Muscle layer of colon (tissue), 2 donors: ENCODE data around the gene TEAD4.
A peak's percentile ranks its signal among the peaks of the same experiment; 100 is the strongest.

Source experiments
- H3K27ac ChIP-seq: one replicate; pipeline ENCODE4 v1.7.0; 2013; ENCODE audit warnings: low read depth, mild to moderate bottlenecking, low read length, moderate library complexity
- H3K27me3 ChIP-seq, 2 donors: one replicate each; pipeline ENCODE4 v1.7.0; 2013; ENCODE audit warnings: low read length in 2 of 2, mild to moderate bottlenecking in 2 of 2; ENCODE audit not compliant: insufficient read depth in 2 of 2, control insufficient read depth in 1 of 2
- H3K36me3 ChIP-seq: one replicate; pipeline ENCODE4 v1.7.0; 2013; ENCODE audit warnings: mild to moderate bottlenecking, low read length; ENCODE audit not compliant: insufficient read depth
- H3K4me1 ChIP-seq: one replicate; pipeline ENCODE4 v1.7.0; 2013; ENCODE audit warnings: mild to moderate bottlenecking, low read length; ENCODE audit not compliant: insufficient read depth
- H3K4me3 ChIP-seq, 2 donors: one replicate each; pipeline ENCODE4 v1.7.0; 2013; ENCODE audit warnings: low read length in 2 of 2, low read depth in 1 of 2, mild to moderate bottlenecking in 1 of 2, moderate library complexity in 1 of 2
- H3K9ac ChIP-seq: one replicate; pipeline ENCODE4 v1.7.0; 2013; ENCODE audit warnings: low read length
- H3K9me3 ChIP-seq: one replicate; pipeline ENCODE4 v1.7.0; 2013; ENCODE audit warnings: mild to moderate bottlenecking, low read length
- donor health status: abdominal sarcoma.
- donor health status: Adenocarcinoma of cecum.

The TEAD4 gene

GRCh38 chr12:3077572-3078081 is 118.4 kb downstream of the TEAD4 start:
- Histone ChIP-seq H3K27me3 (no peaks in the 10 kb centered on the region), H3K4me3 (peak overlapping the region; percentile 55 to 83), H3K27ac (peak overlapping the region; percentile 80), H3K9ac (no peak overlapping the region), H3K36me3 (no peaks in the 10 kb centered on the region), H3K4me1 (peaks cover 39% of the 10 kb centered on the region), H3K9me3 (no peaks in the 10 kb centered on the region)

GRCh38 chr12:3078086-3078820 is 119.1 kb downstream of the TEAD4 start:
- H3K9ac ChIP-seq, result no peak overlapping the region
- H3K27me3 ChIP-seq, result no peaks in the 10 kb centered on the region
- H3K4me1 ChIP-seq, result peaks cover 35% of the 10 kb centered on the region
- H3K36me3 ChIP-seq, result no peaks in the 10 kb centered on the region
- H3K4me3 ChIP-seq, result peak overlapping the region; percentile 55 to 83
- no peaks in the 10 kb centered on the region for H3K9me3 ChIP-seq
- H3K27ac ChIP-seq, result peak overlapping the region; percentile 80

- Histone ChIP-seq H3K9me3 (no peaks in the 10 kb centered on the region), H3K4me3 (no peak overlapping the region), H3K27ac (no peak overlapping the region), H3K9ac (no peak overlapping the region), H3K36me3 (no peaks in the 10 kb centered on the region), H3K27me3 (no peaks in the 10 kb centered on the region), H3K4me1 (peaks cover 26% of the 10 kb centered on the region)
Observed at GRCh38 chr12:3081091-3081490, 121.9 kb downstream of the TEAD4 start.

- H3K27ac ChIP-seq, result no peak overlapping the region
- H3K4me3 ChIP-seq, result no peak overlapping the region
- H3K4me1 ChIP-seq, result peaks cover 20% of the 10 kb centered on the region
- peaks cover 4% of the 10 kb centered on the region for H3K36me3 ChIP-seq
- no peaks in the 10 kb centered on the region for H3K27me3 ChIP-seq
- no peaks in the 10 kb centered on the region for H3K9me3 ChIP-seq
- H3K9ac ChIP-seq, result no peak overlapping the region
Observed at GRCh38 chr12:3081886-3082285, 122.7 kb downstream of the TEAD4 start.

DNA sequence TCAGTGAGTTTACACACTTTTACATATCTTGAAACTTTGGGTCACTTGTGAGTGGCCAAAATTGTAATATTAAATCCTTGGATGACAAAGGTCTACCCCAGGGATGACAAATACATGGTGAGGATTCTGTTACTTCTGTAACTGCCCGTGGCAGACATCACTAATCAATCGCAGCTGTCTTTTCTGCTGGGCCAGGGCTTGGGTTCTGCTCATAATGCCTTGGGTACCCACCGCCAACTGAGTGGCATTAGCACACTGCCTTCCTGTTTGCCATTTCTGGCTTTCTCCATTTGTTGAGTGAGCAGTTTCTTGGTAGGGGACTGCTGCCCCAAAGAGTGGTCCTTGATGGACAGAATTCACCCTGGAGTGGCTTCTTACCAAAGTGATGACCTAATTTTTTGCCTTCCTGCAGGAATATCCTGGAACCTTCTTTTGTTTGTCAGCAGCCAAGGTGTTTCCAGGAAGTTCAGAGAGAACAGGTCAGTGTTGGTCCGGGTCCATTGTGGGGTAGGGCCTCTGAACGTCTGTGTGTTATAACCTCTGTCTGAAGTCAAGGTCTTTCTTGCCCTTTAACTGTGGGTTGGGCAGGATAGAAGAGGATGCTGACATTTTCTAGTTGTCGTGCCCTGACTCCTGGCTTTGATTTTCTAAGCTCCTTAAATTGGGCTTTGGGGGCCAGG is 124.2 kb downstream of the TEAD4 start:
- H3K9ac ChIP-seq, result no peak overlapping the region
- H3K27me3 ChIP-seq, result no peaks in the 10 kb centered on the region
- peaks cover 14% of the 10 kb centered on the region for H3K4me1 ChIP-seq
- no peak overlapping the region for H3K4me3 ChIP-seq
- H3K9me3 ChIP-seq, result no peaks in the 10 kb centered on the region
- H3K36me3 ChIP-seq, result peaks cover 4% of the 10 kb centered on the region
- no peak overlapping the region for H3K27ac ChIP-seq

GRCh38 chr12:3083921-3084347 is 124.7 kb downstream of the TEAD4 start:
- peaks cover 12% of the 10 kb centered on the region for H3K4me1 ChIP-seq
- H3K9ac ChIP-seq, result no peak overlapping the region
- H3K4me3 ChIP-seq, result no peak overlapping the region
- H3K9me3 ChIP-seq, result no peaks in the 10 kb centered on the region
- H3K27me3 ChIP-seq, result no peaks in the 10 kb centered on the region
- no peak overlapping the region for H3K27ac ChIP-seq
- peaks cover 4% of the 10 kb centered on the region for H3K36me3 ChIP-seq

GRCh38 chr12:3084742-3085141 is 125.5 kb downstream of the TEAD4 start:
- Histone ChIP-seq H3K27ac (no peak overlapping the region), H3K9me3 (no peaks in the 10 kb centered on the region), H3K4me1 (peaks cover 12% of the 10 kb centered on the region), H3K36me3 (peaks cover 4% of the 10 kb centered on the region), H3K9ac (no peak overlapping the region), H3K27me3 (no peaks in the 10 kb centered on the region), H3K4me3 (no peak overlapping the region)

- Histone ChIP-seq H3K4me3 (no peak overlapping the region), H3K4me1 (peaks cover 9% of the 10 kb centered on the region), H3K36me3 (peaks cover 4% of the 10 kb centered on the region), H3K27ac (no peak overlapping the region), H3K9me3 (no peaks in the 10 kb centered on the region), H3K27me3 (no peaks in the 10 kb centered on the region), H3K9ac (no peak overlapping the region)
Observed at GRCh38 chr12:3085341-3086139, 126.3 kb downstream of the TEAD4 start.

DNA sequence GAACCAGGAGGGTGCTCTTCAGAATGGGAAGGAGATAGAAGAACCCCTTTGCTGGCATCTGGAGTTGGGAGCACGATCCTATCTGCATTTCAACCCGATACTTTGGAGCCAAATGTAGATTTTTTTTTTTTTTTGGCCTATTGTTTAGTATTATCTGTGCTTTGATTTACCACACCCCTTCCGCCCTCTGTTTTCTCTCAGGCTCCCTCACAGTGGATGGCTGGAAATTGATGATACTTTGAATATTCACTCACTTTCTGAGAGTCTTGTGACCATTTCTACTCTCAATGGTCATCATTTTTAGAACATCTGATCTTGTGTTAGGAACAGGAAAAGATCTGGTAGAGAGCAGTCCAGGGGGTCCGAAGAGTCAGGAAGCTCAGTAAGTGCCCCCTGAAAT is 127.0 kb downstream of the TEAD4 start:
- no peaks in the 10 kb centered on the region for H3K9me3 ChIP-seq
- no peak overlapping the region for H3K27ac ChIP-seq
- no peak overlapping the region for H3K9ac ChIP-seq
- no peaks in the 10 kb centered on the region for H3K27me3 ChIP-seq
- H3K36me3 ChIP-seq, result peaks cover 4% of the 10 kb centered on the region
- peaks cover 3% of the 10 kb centered on the region for H3K4me1 ChIP-seq
- H3K4me3 ChIP-seq, result no peak overlapping the region

GRCh38 chr12:3086729-3087323 is 127.6 kb downstream of the TEAD4 start:
- H3K36me3 ChIP-seq, result peaks cover 4% of the 10 kb centered on the region
- H3K4me1 ChIP-seq, result no peaks in the 10 kb centered on the region
- no peaks in the 10 kb centered on the region for H3K9me3 ChIP-seq
- H3K27ac ChIP-seq, result no peak overlapping the region
- H3K4me3 ChIP-seq, result no peak overlapping the region
- H3K9ac ChIP-seq, result no peak overlapping the region
- no peaks in the 10 kb centered on the region for H3K27me3 ChIP-seq
